GM19438 (cell line): ENCODE data around the gene GRK2.
"Not testable (repeated sequence)": the region's sequence is repeated elsewhere in the genome, so short reads cannot be mapped to it uniquely, and the experiment has no call there.

ENCODE experiments used
- ATAC-seq: cut with Tn5 transposase; IDR thresholded peaks from one replicate; pipeline ENCODE4 v1.9.1; 2021; ENCODE audit warnings: low read depth; ENCODE audit not compliant: unreplicated experiment

The GRK2 gene

DNA sequence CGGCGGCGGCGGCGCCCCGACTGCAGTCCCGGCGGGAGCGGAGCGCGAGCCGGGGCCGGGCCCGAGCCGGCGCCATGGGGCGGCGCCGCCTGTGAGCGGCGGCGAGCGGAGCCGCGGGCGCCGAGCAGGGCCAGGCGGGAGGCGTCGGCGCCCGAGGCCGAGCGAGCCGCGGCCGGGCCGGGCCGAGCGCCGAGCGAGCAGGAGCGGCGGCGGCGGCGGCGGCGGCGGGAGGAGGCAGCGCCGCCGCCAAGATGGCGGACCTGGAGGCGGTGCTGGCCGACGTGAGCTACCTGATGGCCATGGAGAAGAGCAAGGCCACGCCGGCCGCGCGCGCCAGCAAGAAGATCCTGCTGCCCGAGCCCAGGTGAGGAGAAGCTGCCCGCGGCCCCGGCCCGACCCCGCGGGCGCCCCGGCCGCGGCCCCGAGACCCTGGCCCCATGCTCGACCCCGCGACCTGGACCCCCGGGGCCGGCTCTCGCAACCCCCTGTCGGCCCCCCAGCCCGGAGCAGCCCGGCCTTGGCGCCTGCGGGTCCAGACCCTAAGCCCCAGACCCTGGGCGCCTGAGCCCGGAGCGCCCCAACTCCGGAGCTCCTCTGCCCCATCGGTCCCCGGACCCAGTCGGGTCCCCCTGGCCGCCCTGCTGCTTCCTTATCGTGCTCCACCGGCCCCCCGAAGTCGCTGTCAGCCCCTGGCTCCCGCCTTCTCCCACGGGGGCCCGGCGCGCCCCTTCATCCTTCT is at the start of gene GRK2:
Gene GRK2 (plus strand): TSS at position 25 of the 739 bp plus-strand sequence. CDS start 227 bp downstream, at position 252.
- no peak for ATAC-seq

DNA sequence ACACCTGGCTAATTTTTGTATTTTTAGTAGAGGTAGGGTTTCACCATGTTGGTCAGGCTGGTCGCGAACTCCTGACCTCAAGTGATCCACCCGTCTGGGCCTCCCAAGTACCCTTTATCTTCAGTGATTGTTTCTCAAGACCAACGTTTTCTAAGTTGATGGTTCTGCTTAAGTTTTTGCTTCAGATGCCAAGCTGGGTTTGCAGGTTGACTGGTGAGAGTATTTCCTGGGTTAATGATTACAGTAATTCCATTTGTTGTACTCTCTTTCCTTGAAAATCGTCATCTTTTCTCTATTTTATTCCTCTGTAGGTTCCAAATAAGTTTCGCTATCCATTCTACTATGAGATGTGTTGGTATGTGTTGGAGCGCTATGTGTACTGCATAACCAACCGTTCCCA is 38.5 kb upstream of the GRK2 start:
- no peak for ATAC-seq

DNA sequence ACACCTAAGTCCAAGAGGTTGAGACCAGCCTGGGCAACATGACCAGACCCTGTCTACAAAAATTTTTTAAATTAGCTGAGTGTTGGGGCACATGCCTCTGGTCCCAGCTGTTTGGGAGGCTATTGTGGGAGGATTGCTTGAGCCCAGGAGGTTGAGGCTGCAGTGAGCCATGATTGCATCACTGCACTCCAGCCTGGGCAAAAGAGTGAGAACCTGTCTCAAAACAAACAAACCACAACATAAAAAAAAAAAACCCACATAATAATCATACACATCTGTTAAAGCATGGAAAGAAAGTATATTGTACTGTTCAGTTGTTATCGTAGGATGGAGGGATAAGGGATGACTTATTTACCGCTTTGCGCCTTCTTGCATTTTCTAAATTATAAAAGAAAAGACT is 35.9 kb upstream of the GRK2 start:
- ATAC-seq, result no peak

DNA sequence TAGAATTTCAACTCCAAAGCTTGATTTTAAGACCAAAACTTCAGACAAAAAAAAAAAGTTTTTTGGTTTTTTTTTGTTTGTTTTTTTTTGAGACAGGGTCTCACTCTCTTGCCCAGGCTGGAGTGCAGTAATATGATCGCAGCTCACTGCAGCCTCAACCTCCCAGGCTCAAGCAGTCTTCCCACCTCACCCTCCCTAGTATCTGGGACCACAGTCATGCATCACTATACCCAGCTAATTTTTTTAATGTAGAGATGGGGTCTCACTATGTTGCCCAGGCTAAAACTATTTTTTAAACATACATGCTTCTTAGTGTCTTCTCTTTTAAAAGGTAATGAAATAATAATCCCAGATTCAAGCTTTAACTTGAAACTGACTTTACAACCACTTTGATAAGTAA is 35.4 kb upstream of the GRK2 start:
- ATAC-seq, result no peak

DNA sequence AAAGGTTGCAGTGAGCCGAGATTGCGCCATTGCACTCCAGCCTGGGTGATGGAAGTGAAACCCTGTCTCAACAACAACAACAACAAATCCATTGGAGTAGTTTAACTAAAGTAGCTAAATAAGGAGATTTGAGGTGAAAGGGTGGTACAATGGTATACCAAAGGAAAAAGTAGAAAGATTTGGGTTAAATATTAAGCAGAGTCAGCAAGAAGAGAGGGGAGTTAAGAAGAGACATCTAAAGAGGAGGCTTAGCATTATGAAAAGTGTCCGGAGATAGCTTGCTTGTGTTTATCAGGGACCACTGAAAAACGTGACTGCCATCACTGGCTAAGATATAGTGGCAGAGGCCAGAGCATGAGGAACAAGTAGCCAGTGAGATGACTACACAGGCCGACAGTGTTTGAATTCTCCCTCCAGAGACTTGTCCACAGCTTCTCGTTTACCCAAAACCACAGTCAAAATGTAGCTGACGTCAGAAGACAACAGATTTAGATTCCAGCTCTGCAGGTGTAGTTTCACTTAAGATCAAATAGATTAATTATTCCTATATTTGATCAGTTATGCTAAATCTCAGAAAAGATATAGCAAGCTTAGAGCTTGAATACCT is 32.6 kb upstream of the GRK2 start:
- no peak for ATAC-seq

DNA sequence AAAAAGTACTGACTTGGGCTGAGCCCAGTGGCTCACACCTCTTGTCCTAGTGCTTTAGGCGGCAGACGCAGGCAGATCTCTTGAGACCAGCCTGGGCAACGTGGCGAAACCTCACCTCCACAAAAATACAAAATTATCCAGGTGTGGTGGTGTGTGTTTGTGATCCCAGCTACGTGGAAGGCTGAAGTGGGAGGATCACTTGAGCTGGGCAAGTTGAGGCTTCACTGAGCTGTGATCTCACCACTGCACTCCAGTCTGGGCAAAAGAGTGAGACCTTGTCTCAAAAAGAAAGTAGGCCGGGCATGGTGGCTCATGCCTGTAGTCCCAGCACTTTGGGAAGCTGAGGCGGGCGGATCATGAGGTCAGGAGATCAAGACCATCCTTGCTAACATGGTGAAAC is 31.7 kb upstream of the GRK2 start:
- ATAC-seq, result not testable (repeated sequence)

DNA sequence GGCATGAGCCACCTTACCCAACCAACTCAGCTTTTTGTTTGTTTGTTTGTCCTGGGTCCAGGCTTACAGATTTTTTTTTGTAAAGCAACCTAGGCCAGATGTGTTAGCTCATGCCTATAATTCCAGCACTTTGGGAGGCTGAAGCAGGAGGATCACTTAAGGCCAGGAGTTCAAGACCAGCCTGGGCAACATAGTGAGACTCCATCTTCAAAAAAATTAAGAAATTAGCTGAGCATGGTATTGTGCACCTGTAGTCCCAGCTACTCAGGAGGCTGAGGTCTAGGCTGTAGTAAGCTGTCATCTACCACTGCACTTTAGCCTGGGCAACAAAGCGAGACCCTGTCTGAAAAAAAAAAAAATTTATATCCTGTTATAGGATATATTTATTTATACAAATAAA is 28.7 kb upstream of the GRK2 start:
- no peak for ATAC-seq

DNA sequence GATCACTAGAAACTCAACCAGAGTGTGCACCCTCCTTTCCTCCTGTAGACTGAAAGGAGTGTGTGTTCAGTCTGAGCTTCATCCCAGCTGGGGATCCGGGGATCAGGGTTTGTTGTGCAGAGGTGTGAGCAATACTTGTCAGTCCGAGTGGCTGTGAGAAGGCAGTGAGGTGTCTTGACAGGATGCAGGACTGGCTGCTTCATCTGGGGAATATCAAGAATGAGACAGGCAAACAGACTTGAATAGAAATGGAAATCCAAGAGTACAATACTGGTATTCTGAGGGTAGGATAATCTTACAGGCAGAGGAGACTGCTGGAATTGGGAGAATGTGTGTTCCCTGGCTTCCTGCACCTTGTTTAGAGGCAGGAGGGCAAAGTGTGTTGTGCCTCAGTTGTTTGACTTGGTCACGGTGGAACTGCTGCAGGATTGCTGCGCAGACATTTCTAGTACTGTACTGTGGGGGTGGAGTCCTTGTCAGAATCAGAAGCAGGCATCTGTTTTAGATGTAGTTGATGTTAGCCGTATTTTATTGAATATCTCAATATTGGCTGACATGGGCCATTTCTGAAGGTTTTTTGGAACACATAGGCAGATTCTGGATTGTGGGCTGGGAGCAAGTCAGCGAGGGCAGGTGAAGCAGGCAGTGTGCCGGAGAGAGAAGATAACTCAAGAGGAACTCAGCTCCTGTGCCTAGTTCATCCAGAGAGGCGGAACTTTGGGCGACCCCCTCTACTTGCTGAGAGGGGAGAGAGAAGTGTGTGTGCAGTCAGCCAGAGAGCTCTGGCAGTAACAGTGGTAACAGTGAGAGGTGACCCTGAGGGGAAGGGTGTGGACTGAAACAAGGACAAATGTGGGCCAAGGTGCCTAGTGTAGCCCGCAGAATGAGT is 27.1 kb upstream of the GRK2 start:
- no peak for ATAC-seq

DNA sequence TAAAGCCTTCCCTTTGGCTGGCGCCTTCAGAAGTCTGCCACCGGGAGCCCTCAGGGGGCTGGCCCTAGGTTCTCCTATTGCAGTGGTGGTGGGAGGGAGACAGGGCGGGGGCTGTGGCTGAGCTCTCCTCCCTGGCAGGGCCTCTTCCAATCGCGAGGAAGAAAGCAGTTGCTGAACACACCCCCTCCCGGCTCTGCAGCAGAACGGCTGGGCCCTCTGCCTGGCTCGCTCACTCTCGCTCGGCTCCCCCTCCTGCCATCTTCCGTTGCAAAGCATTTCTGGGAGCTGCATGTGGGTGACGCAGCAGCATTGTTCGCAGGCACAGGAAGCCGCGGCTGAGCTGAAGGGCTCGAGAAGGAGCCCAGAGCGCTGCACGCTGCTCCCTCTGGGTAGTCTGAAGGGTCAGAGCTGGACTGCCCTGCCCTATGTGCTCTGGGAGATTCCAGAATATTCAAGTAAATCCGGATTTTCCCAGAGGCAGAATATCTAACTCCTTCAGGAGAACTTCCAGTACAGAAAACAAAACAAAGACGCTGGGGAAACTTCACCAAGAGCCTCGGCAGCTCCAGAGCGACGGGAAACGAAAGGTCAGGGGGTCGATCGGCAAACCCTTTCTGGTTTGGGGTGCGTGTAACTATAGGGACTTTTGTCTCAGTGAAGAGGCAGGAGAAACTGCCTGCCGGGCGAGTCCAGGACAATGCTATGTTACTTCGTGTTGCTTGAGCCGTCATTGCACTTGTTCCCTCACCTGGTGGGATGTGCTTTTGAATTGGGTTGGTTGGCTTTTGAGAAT is 26.3 kb upstream of the GRK2 start:
- ATAC-seq, result peak; percentile 79

DNA sequence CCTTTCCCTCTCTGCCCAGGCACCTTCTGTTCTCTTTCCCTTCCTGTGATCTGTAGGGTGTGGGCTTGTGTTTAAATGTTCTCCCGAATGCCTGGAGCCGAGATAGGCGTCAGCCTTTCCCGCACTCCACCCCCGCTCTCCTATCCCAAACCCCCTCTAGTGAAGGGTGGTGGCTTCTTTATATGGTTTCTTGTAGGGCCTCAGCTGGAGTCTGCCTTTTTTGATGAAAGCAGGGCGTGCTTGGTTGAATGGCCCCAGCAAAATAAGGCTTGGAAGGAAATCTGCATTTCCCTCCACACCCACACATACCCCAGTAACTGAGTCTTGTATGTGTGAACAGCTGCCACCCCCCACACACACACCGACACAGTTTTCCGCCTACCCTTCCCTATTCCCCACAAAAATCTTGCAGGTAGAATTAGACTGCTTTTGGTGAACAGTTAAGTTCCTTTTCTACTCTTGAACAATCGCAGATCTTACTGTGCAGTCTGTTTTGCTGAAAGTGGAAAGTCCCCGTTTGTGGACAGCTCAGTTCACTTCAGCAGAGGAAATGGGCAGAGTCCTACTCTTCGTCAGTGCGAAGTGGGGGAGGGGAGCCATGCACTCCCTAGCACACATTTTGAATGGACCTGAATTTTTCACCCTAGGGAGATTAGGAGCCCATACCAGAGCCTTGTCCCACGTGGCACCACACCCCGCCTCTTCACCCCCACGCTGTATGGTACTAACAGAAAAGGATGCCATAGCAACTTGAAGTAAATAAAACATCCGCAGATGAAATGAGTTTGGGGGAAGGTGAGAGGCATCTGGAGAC is 25.5 kb upstream of the GRK2 start:
- no peak for ATAC-seq

DNA sequence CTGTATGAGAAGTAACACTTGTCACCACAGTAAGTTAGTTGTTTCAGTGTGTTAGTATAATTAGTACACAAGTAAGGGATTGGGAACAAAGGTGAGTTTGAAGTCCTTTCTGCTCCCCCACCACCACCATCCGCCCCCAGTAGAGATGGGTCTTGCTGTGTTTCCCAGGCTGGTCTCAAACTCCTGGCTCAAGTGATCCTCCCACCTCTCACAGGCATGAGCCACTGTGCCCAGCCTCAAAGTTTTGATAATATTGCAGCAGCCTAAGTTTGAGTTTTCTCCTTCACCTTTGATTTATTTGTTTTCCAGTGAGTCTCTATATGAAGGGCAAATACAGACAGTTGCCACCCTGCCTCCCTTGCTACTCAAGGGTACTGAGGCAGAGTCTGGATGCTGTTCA is 23.7 kb upstream of the GRK2 start:
- ATAC-seq, result no peak

DNA sequence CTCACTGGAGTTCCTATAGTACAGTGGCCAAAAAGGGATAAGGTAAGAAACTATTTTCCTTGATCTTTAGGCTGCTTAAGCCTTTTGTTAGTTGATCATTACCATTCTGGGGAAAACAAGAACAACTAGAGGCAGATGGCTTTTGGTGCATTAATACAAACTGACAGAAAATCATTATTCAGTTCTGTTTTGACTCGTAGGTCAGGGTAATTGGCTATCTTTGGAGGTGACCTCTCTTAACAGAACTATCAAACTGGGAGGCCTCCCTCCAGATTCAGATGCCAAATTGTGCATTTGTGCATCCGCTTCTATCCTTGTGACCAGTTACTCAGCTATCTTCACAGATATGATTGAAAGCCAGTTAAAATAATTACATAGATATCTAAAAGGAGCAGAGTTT is 23.2 kb upstream of the GRK2 start:
- ATAC-seq, result no peak

DNA sequence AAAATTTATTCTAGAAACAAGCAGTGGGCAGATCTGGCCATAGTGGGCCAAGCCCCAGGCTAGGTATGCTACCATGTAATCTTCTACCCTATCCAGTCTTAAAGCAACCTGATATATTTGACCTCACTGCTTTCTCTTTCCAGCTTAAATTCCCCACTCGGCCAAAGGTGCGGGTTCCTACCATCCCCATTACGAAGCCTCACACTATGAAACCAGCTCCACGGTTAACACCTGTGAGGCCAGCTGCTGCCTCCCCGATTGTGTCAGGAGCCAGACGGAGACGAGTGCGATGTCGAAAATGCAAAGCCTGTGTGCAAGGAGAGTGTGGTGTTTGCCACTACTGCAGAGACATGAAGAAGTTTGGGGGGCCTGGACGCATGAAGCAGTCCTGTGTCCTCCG is 21.2 kb upstream of the GRK2 start:
- ATAC-seq, result no peak

DNA sequence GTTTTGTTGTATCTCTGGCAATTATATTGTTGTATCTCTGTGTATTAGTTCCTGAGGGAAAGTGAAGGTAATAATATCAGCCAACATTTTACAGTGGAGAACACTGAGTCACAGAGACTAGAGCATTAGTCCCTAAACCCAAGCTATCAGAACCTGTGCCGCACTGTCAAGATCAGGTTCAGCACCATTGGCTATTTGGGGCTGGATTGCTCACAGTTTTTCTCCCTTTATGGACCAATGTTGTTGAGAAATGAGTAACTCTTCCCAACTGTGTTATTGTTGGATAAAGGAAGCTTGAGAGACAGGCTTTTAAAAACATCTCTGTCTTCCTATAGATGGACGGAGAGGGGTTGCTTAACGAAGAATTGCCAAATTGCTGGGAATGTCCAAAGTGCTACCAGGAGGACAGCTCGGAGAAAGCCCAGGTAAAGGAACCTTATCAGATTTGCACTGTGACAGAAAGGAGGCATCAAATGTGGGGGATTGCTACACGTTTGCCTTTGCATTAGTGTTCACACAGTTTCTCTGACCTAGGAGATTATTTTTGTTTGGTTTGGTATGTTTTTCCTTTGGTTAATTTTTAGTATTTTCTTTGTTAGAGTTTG is 18.2 kb upstream of the GRK2 start:
- ATAC-seq, result no peak

DNA sequence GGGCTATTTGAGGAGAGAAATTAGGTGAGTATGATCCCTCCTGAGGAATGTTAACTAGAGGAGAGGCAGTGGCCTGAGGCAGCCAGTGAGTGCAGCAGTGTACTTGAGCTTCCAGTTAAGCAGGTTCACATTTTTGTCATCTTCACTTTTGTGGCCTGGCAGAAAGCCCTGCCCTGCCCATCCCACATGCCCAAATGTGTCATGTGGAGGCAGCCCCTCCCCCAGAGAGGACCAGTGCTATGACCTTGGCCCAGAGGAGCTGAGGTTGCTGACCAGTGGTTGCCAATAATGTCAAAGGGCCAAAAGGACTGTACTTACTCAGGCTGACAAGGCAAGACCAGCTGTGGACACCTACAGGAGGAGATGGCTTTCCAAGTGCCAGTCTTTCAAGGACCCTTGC is 17.6 kb upstream of the GRK2 start:
- no peak for ATAC-seq

DNA sequence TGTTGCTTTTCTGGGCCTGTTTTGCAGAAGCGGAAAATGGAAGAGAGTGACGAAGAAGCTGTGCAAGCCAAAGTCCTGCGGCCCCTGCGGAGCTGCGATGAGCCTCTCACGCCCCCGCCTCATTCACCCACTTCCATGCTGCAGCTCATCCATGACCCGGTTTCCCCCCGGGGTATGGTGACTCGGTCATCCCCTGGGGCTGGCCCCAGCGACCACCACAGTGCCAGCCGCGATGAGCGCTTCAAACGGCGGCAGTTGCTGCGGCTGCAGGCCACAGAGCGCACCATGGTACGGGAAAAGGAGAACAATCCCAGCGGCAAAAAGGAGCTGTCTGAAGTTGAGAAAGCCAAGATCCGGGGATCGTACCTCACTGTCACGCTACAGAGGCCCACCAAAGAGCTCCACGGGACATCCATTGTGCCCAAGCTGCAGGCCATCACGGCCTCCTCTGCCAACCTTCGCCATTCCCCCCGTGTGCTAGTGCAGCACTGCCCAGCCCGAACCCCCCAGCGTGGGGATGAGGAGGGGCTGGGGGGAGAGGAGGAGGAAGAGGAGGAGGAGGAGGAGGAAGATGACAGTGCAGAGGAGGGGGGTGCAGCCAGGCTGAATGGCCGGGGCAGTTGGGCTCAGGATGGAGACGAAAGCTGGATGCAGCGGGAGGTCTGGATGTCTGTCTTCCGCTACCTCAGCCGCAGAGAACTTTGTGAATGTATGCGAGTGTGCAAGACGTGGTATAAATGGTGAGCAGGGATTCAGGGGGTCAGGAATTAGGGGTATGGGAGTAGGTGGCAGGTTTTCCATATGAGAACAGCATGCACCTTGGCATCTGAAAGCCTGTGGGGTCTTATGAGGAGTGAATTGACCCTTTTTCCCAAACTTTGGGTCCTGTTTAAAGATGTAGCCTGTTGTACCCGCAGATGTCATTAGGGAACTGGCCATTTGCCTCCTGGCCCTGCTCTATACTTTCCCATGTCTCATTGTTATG is 15.9 kb upstream of the GRK2 start:
- ATAC-seq, result no peak

DNA sequence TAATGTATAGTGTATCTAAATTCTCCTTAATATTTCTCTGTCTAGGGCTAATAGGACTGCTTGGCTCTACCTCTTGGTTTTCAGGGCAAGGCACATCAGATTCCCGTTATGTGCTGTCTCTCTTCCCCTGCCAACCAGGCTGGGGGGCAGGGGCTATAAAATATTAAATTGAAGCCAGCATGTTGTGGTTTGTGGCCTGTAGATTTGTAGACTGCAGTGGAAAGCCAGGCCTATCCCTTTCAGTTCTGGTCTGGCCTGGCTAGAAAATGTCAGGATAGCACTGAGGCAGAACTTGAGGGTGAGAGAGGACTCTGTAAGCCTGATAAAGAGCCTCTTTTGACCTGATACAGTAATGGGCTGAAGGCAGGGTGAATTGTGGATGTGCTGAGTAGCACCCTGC is 14.4 kb upstream of the GRK2 start:
- no peak for ATAC-seq

DNA sequence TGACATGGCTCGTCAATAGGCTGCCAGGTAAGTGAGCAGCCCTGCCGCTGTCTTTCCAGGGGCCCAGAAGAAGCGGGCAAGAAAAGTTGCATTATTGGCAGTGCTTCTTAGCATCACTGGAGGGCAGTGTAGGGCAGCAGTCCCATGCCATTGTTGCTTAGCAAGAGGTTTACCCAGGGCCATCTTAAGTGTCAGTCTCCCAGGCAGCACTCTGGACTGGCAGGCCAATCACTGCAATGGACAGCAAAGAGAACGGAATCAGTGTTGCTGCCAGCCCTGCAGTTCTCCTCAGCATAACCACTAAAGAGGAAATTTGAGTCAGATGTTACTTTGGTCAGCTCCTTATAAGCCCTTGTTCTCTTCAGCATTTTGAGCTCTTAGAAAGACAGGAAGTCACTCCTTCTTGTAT is 13.4 kb upstream of the GRK2 start:
- no peak for ATAC-seq
